Breast epithelium (tissue), 3 donors: ENCODE data around the gene RNF220.

Source experiments
- CTCF ChIP-seq, 3 donors: fragments of 450-650 bp; IDR thresholded peaks; one replicate each; pipeline ENCODE4 v1.5.1; 2016 to 2017; ENCODE audit warnings: antibody characterized with exemption in 3 of 3, mild to moderate bottlenecking in 3 of 3, moderate library complexity in 3 of 3
- POLR2A ChIP-seq: fragments of 450-650 bp; IDR thresholded peaks from one replicate; pipeline ENCODE4 v1.6.1; 2016; ENCODE audit warnings: antibody characterized with exemption, mild to moderate bottlenecking, moderate library complexity

DNA sequence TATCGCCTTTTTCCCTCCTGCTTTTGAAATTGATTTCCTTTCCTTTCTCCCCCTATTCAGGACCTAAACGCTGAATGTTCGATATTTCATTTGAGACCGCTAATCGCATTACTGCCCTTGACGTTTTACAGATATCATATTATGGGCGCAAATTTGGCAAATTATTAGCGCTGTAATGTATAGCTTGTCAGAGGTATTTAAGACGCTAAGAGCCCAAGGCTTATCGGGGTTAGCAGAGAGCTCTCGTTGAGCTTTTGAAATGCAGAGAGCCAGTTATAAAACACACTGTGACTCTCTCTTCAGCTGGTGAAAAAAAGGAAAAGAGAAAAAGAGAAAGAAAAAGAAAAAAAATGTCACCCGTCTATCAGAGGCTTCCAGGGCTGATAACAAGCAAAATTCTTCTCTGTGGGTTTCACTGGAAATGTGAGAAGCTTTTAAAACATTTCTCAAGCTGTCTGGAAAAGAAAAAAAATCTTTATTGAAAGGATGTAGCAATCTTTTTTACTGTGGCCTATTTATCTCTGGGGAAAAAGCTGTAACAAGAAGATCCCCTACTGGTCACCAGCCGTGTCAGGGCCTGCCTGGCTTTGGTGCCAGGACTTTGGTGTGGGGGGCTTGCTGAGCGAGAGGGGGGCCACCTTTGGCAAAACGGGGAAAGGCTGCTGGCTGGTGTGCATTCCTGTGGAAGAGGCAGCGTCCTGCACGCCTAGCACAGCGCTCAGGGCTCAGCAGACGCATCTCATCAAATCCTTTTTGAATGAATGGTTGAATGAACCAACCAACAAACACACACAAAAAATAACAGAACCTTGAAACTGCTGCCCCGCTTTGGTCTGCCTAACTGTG lies 119.8 kb downstream of the RNF220 start:
- TF ChIP-seq CTCF (IDR thresholded peaks at IDR 0.05) (no peak), POLR2A (no peak)
